ENCODE measurements around the gene GUCD1.

- no peak for TF ChIP-seq POLR2A (IDR thresholded peaks at IDR 0.05)
- no peak for TF ChIP-seq POLR2AphosphoS5 (IDR thresholded peaks at IDR 0.05)
- no peak for TF ChIP-seq CTCF (IDR thresholded peaks at IDR 0.05)
These were observed 31.1 kb downstream of the GUCD1 start for GRCh38 chr22:24523873-24524272.
